ENCODE results near the gene B4GALT1. TPM values are rescaled to one million over a fixed set of nuclear protein-coding genes. Genes with fewer than 3 reads are reported as not detected.

Gene B4GALT1
- total RNA-seq, 1 donor from 2014 or later, result 37.1 TPM

DNA sequence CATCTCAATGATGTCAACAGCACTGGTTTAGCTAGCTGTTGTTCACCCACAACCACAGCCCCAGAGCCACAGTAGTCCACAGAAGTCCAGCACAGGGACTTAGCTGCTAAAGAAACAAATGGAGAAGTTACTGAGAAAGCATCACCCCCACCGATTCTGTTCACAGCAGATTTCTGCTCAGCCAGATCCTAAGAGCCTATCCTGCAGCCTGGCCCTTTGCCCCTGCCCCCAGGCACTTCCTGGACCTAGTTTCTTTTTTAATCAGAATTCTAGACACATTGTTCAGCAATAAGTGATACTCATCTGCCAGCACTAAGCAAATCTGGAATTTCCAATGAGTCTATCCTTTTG lies 7.4 kb downstream of the B4GALT1 start:
- H3K36me3 ChIP-seq, result no peaks in the 10 kb centered on the region
- intact Hi-C loops (cut with micrococcal nuclease), result loop anchor here (10.0 kb wide), 1 partner anchor 55 kb away; no protein-coding TSS in a partner anchor
- TF ChIP-seq, protein P1, sequence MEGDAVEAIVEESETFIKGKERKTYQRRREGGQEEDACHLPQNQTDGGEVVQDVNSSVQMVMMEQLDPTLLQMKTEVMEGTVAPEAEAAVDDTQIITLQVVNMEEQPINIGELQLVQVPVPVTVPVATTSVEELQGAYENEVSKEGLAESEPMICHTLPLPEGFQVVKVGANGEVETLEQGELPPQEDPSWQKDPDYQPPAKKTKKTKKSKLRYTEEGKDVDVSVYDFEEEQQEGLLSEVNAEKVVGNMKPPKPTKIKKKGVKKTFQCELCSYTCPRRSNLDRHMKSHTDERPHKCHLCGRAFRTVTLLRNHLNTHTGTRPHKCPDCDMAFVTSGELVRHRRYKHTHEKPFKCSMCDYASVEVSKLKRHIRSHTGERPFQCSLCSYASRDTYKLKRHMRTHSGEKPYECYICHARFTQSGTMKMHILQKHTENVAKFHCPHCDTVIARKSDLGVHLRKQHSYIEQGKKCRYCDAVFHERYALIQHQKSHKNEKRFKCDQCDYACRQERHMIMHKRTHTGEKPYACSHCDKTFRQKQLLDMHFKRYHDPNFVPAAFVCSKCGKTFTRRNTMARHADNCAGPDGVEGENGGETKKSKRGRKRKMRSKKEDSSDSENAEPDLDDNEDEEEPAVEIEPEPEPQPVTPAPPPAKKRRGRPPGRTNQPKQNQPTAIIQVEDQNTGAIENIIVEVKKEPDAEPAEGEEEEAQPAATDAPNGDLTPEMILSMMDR (IDR thresholded peaks at IDR 0.05; ENCODE audit: borderline replicate concordance), result no peak
- DNase-seq, result peak; percentile 58
- peak overlapping the region; percentile 99 for H3K27ac ChIP-seq (replicated peaks)
- H3K4me1 ChIP-seq, result peaks cover 98% of the 10 kb centered on the region
- peak overlapping the region; percentile 38 for H3K4me3 ChIP-seq
- no peaks in the 10 kb centered on the region for H3K27me3 ChIP-seq (ENCODE audit: low read depth)
- no peaks in the 10 kb centered on the region for H3K9me3 ChIP-seq (replicated peaks)

DNA sequence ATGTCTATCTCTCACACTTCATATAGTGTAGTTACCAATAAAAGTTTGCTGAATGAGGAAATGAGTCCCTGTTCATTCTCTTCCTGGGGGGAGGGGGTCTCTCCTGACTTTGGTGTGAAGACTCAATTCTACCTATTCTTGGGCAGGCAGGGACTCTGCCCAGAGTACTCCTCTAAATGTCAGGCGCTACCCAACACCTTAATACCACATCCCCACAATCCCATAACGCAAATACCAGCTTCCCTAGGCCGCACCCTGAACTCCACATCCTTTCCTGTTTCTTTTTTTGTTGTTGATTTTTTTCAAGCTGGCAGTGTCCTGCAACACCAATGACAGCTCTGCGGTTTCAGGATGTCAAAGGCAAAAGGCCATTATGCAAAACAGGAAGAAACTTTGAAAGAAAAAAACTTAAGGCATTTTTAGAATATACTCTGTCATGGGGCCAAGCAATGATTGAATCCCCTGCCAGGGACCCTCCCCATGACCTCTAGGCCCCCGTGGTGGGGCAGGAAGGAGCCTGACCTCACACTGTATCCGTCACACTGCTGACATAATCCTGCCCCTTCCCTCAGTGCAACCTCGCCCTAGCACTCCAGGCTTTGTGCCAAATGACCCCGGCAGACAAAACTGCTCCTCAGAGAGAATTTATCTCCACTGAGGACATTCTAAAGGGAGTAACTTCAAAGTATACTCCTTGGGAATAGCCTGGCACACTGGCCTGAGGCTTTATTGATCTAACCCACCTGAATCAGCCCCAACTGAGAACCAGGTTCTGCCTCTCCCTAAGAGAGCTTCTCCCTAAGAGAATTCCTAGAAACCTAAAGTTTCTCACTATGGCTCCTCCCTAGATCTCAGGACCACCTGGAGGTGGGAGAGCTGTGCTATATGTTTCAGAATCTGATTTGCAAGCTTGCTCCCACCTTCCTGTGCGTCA lies 8.0 kb downstream of the B4GALT1 start:
- TF ChIP-seq, protein P1 (IDR thresholded peaks at IDR 0.05; ENCODE audit: borderline replicate concordance), result no peak
- peak overlapping the region; percentile 38 for H3K4me3 ChIP-seq
- H3K27ac ChIP-seq (replicated peaks), result peak overlapping the region; percentile 99
- H3K9me3 ChIP-seq (replicated peaks), result no peaks in the 10 kb centered on the region
- peak; percentile 83 for DNase-seq
- H3K4me1 ChIP-seq, result peaks cover 98% of the 10 kb centered on the region
- intact Hi-C loops (cut with micrococcal nuclease), result no loop called here
- H3K27me3 ChIP-seq (ENCODE audit: low read depth), result no peaks in the 10 kb centered on the region
- H3K36me3 ChIP-seq, result no peaks in the 10 kb centered on the region

- Histone ChIP-seq H3K27ac (replicated peaks) (peak overlapping the region; percentile 99), H3K4me3 (peak overlapping the region; percentile 38), H3K9me3 (replicated peaks) (no peaks in the 10 kb centered on the region), H3K27me3 (ENCODE audit: low read depth) (no peaks in the 10 kb centered on the region), H3K4me1 (peaks cover 97% of the 10 kb centered on the region), H3K36me3 (no peaks in the 10 kb centered on the region)
- intact Hi-C loops (cut with micrococcal nuclease), result no loop called here
- TF ChIP-seq, protein P1 (IDR thresholded peaks at IDR 0.05; ENCODE audit: borderline replicate concordance), result no peak
- no peak for DNase-seq
Measured at GRCh38 chr9:33157960-33158842, 8.9 kb downstream of the B4GALT1 start.

DNA sequence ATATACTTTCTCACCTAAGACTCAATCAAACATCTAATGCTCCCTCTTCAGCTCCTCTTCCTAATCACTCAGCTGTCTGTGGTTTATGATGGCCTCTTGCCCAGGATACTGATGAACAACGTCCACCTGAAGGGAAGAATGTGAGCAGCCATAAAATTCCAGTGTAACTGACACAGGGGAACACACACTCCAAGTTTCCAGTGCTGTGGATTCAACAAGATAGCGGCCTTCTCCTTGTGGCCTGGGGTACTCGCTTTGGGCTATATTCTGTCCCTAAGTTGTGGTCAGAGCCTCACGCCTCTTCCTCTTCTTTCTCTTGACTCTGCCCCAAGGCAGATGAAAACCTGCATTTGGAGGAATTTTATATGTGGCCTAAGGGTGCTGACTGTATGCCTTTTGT lies 11.7 kb downstream of the B4GALT1 start:
- peak overlapping the region; percentile 83 for H3K27ac ChIP-seq (replicated peaks)
- intact Hi-C loops (cut with micrococcal nuclease), result no loop called here
- no peak for DNase-seq
- no peaks in the 10 kb centered on the region for H3K36me3 ChIP-seq
- H3K4me1 ChIP-seq, result peaks cover 97% of the 10 kb centered on the region
- TF ChIP-seq, protein P1 (IDR thresholded peaks at IDR 0.05; ENCODE audit: borderline replicate concordance), result no peak
- H3K4me3 ChIP-seq, result no peak overlapping the region
- no peaks in the 10 kb centered on the region for H3K9me3 ChIP-seq (replicated peaks)
- no peaks in the 10 kb centered on the region for H3K27me3 ChIP-seq (ENCODE audit: low read depth)

DNA sequence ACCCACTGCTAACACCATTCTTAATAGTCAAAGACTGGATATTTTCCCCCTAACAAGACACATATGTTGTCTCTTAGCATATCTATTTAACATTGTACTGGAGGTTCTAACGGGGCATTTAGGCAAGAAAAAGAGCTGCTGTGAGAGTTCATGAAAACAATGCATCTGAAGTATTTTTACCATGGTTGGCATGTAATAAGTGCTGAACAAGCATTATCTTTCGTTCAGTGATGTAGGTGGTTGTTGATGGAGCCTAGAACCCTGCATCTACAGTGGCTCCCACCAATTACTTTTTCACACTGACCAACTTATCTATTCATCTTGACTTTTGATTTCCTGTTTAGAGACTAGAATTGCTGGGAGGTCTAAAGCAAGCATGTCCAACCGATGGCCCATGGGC lies 12.8 kb downstream of the B4GALT1 start:
- Histone ChIP-seq H3K27me3 (ENCODE audit: low read depth) (no peaks in the 10 kb centered on the region), H3K4me1 (peaks cover 97% of the 10 kb centered on the region), H3K36me3 (no peaks in the 10 kb centered on the region), H3K27ac (replicated peaks) (peak overlapping the region; percentile 83), H3K4me3 (no peak overlapping the region), H3K9me3 (replicated peaks) (no peaks in the 10 kb centered on the region)
- no peak for DNase-seq
- intact Hi-C loops (cut with micrococcal nuclease), result no loop called here
- TF ChIP-seq, protein P1 (IDR thresholded peaks at IDR 0.05; ENCODE audit: borderline replicate concordance), result no peak

All from left ventricle myocardium inferior (tissue), 1 donor.